HCT116 (cell line): ENCODE measurements around the gene NR2F2. TPM values are rescaled to one million over a fixed set of nuclear protein-coding genes. Genes with fewer than 3 reads are reported as not detected.

ENCODE experiments used
- ATAC-seq: fragments of 200-7000 bp; cut with Tn5 transposase; 2 replicates; pipeline ENCODE4 v1.9.1; 2020; ENCODE audit warnings: mild to moderate bottlenecking, moderate library complexity
- BruUV-seq: library from RNA; stranded (reverse); fragments of 400-500 nt; replicated peaks from 2 replicates; lab custom pipeline; 2021; lab: Mats Ljungman, UMichigan
- CTCF ChIA-PET: fragments of 300-600 bp; sonication (Branson Sonifier 250); formaldehyde crosslinking; loops from one replicate; lab custom pipeline; 2021; ENCODE audit warnings: antibody characterized with exemption; lab: Charles Lee
- POLR2A ChIA-PET: fragments of 300-600, 350-600 bp; sonication (Branson Sonifier 250); formaldehyde crosslinking; loops from one replicate; lab custom pipeline; 2021; ENCODE audit warnings: antibody characterized with exemption; lab: Charles Lee
- RAD21 ChIA-PET, 2 experiments: fragments of 300-600 bp; sonication (Branson Sonifier 250); formaldehyde crosslinking; loops; one replicate each; lab custom pipeline; 2023; ENCODE audit warnings: low total read pairs in 2 of 2; ENCODE audit not compliant: uncharacterized antibody in 2 of 2, unreplicated experiment in 2 of 2, low non-redundant PET in 1 of 2; lab: Charles Lee
- DNase-seq: peaks from one replicate; pipeline ENCODE4 v3.0.0-alpha.2; 2010; ENCODE audit warnings: low read depth, low spot score
- H2AFZ ChIP-seq: fragments of 200-600 bp; shearing (Covaris generic), sonication (generic); 2 replicates; pipeline ENCODE4 v1.6.1; 2017; ENCODE audit warnings: low read depth, mixed run types, mixed read lengths, antibody characterized with exemption, low read length; ENCODE audit not compliant: poor library complexity, severe bottlenecking
- H3K27ac ChIP-seq: 2 replicates; pipeline ENCODE4 v1.5.1; 2012; ENCODE audit warnings: low read depth, low read length
- H3K27me3 ChIP-seq: fragments of 200-600 bp; sonication (generic); 2 replicates; pipeline ENCODE4 v1.6.1; 2016; ENCODE audit warnings: mixed run types, low read length, mixed read lengths; ENCODE audit not compliant: insufficient read depth
- H3K36me3 ChIP-seq, 2 experiments: fragments of 200-500 bp in 1 of 2; fragments of 200-600 bp in 1 of 2; sonication (Bioruptor generic) in 1 of 2; sonication (generic) in 1 of 2; 2 replicates each; pipeline versions ENCODE4 v1.5.1 to v1.6.1; 2014 to 2016; ENCODE audit warnings: low read length in 2 of 2, inconsistent platforms in 1 of 2, mixed read lengths in 1 of 2, mixed run types in 1 of 2; ENCODE audit not compliant: insufficient read depth in 2 of 2, control insufficient read depth in 1 of 2
- H3K4me1 ChIP-seq, 2 experiments: fragments of 200-600 bp in 1 of 2; sonication (generic) in 1 of 2; 2 replicates each; pipeline versions ENCODE4 v1.5.1 to v1.6.1; 2012 to 2017; ENCODE audit warnings: low read length in 2 of 2, inconsistent platforms in 1 of 2, mild to moderate bottlenecking in 1 of 2, mixed read lengths in 1 of 2, mixed run types in 1 of 2, moderate library complexity in 1 of 2; ENCODE audit not compliant: insufficient read depth in 2 of 2, control insufficient read depth in 1 of 2
- H3K4me2 ChIP-seq: fragments of 200-600 bp; sonication (generic); 2 replicates; pipeline ENCODE4 v1.6.1; 2017; ENCODE audit warnings: mixed run types, low read length, mixed read lengths
- H3K4me3 ChIP-seq, 2 experiments: fragments of 200-600 bp in 1 of 2; sonication (generic) in 1 of 2; replicated peaks in 1 of 2; 2 replicates each; pipeline ENCODE4 v1.5.1; 2011 to 2016; ENCODE audit warnings: low read length in 2 of 2, control low read depth in 1 of 2, low read depth in 1 of 2, mild to moderate bottlenecking in 1 of 2, mixed read lengths in 1 of 2, mixed run types in 1 of 2
- H3K79me2 ChIP-seq: fragments of 200-600 bp; sonication (generic); 2 replicates; pipeline ENCODE4 v1.6.1; 2017; ENCODE audit warnings: mild to moderate bottlenecking, mixed run types, low read length, moderate library complexity, mixed read lengths; ENCODE audit not compliant: insufficient read depth
- H3K9ac ChIP-seq: fragments of 200-600 bp; sonication (generic); 2 replicates; pipeline ENCODE4 v1.6.1; 2016; ENCODE audit warnings: low read length, mixed read lengths
- H3K9me2 ChIP-seq: fragments of 200-600 bp; sonication (generic), shearing (Covaris generic); 2 replicates; pipeline ENCODE4 v1.6.1; 2017; ENCODE audit warnings: mixed run types, mild to moderate bottlenecking, moderate library complexity; ENCODE audit not compliant: insufficient read depth
- H3K9me3 ChIP-seq, 2 experiments: fragments of 200-500 bp in 1 of 2; fragments of 200-600 bp in 1 of 2; sonication (Bioruptor generic) in 1 of 2; sonication (generic) in 1 of 2; 2 replicates each; pipeline ENCODE4 v1.6.1; 2014 to 2017; ENCODE audit warnings: low read length in 2 of 2, mixed read lengths in 2 of 2, inconsistent platforms in 1 of 2, low read depth in 1 of 2, mild to moderate bottlenecking in 1 of 2, mixed run types in 1 of 2, moderate library complexity in 1 of 2; ENCODE audit not compliant: control insufficient read depth in 1 of 2, insufficient read depth in 1 of 2
- H4K20me1 ChIP-seq: fragments of 200-600 bp; sonication (generic), shearing (Covaris generic); 2 replicates; pipeline ENCODE4 v1.6.1; 2017; ENCODE audit warnings: mixed run types, mild to moderate bottlenecking, moderate library complexity; ENCODE audit not compliant: insufficient read depth
- CEBPB ChIP-seq: IDR thresholded peaks from 2 replicates; pipeline ENCODE4 v1.6.1; 2012; ENCODE audit warnings: low read depth
- EGR1 ChIP-seq: IDR thresholded peaks from 2 replicates; pipeline ENCODE4 v1.6.1; 2012; ENCODE audit warnings: low read depth
- EZH2 ChIP-seq: fragments of 200-600 bp; sonication (generic); IDR thresholded peaks from 2 replicates; pipeline ENCODE4 v1.6.1; 2017; ENCODE audit warnings: antibody characterized with exemption, mixed run types
- EZH2phosphoT487 ChIP-seq: fragments of 200-600 bp; IDR thresholded peaks from 2 replicates; pipeline ENCODE4 v1.6.1; 2018; ENCODE audit warnings: antibody characterized with exemption, borderline replicate concordance
- POLR2A ChIP-seq: IDR thresholded peaks from 2 replicates; pipeline ENCODE4 v1.7.0; 2011; ENCODE audit warnings: borderline replicate concordance; ENCODE audit not compliant: insufficient read depth, insufficient read length; ENCODE audit errors: extremely low read depth
- POLR2AphosphoS5 ChIP-seq: IDR thresholded peaks from 2 replicates; pipeline ENCODE4 v1.6.1; 2011; ENCODE audit warnings: mild to moderate bottlenecking, low read depth, low read length, moderate library complexity
- RAD21 ChIP-seq: IDR thresholded peaks from 2 replicates; pipeline ENCODE4 v1.6.1; 2012; ENCODE audit warnings: low read depth, mild to moderate bottlenecking
- SP1 ChIP-seq: IDR thresholded peaks from 2 replicates; pipeline ENCODE4 v1.6.1; 2012; ENCODE audit warnings: low read depth
- YY1 ChIP-seq: IDR thresholded peaks from 2 replicates; pipeline ENCODE4 v1.6.1; 2011; ENCODE audit warnings: low read length, low read depth, moderate library complexity, mild to moderate bottlenecking; ENCODE audit not compliant: insufficient replicate concordance; ENCODE audit errors: extremely low read depth
- ZNF274 ChIP-seq: fragments of 200-500 bp; sonication (Bioruptor generic); IDR thresholded peaks from 2 replicates; pipeline ENCODE4 v1.6.1; 2014; ENCODE audit warnings: mild to moderate bottlenecking, low read depth, low read length, inconsistent platforms
- intact Hi-C: fragments of 100-400 bp; cut with micrococcal nuclease; formaldehyde crosslinking; loops from 2 replicates; pipeline ENCODE4 v1.10.0; 2022
- total RNA-seq: library from RNA; stranded (reverse); gene quantifications from one replicate; pipeline ENCODE4 v1.2.1, GENCODE V29; 2021; ENCODE audit not compliant: unreplicated experiment
- TF ChIP-seq, protein P1 (sequence below): IDR thresholded peaks from 2 replicates; pipeline ENCODE4 v1.6.1; 2012
- TF ChIP-seq, protein P2 (sequence below): IDR thresholded peaks from 2 replicates; pipeline ENCODE4 v1.6.1; 2012
- TF ChIP-seq, protein P3 (sequence below): IDR thresholded peaks from 2 replicates; pipeline ENCODE4 v1.6.1; 2012; ENCODE audit warnings: low read depth

Gene NR2F2
- total RNA-seq, 1 experiment from 2014 or later = 61.4 TPM

DNA sequence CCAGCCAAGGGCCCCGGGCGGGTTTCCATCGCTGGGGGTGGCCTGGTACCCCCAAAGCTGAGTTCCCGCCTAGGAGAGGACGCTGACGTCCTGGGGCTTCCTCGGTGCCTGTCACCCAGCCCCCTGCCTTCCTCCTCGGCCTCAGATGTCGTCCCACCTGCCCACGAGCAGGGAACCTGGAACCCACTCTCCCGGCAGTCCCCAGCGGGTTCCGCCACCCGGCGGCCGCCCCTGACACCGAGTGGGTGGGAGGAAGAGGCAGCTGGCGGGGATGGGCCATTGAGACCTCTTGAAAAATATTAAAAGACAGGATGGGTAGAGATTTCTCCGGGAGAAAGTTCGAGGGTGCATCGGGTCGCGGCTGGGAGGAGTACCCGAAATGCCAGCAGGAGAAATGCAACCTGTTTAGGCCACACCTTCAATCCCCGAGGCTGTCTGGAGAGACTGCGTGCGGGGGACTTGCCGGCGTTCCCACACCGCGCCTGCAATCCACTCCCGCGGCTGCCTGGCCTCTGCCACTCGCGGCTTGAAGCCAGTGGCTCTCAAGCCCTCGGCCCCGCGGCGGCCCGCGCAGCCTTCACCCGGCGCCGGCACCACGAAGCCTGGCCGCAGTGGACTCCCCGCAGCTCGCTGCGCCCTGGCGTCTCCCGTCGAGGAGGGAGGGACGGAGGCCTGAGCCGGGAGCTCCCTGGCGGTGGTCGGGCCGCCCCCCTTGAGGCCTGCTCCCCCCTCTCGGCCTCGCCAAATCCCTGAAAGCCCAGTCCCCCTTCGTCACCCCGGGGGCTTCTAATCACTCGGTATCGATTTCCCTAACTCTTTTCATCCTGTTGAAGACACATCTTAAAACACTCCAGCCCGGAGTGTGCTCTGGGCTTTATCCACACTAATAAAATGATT lies 8.6 kb upstream of the NR2F2 start:
- Histone ChIP-seq H2AFZ (no peak overlapping the region), H3K27ac (no peak overlapping the region), H3K79me2 (peaks cover 38% of the 10 kb centered on the region), H3K4me2 (no peak overlapping the region), H3K4me3 (no peak overlapping the region), H3K27me3 (no peaks in the 10 kb centered on the region), H3K9me2 (no peaks in the 10 kb centered on the region), H3K4me1 (peaks cover 14 to 27% of the 10 kb centered on the region in 2 experiments; a peak in 3 of 4 replicates), H4K20me1 (no peaks in the 10 kb centered on the region), H3K9ac (no peak overlapping the region), H3K36me3 (no peaks in the 10 kb centered on the region), H3K9me3 (no peaks in the 10 kb centered on the region)
- no peak for ATAC-seq
- ChIA-PET POLR2A (interaction anchor here (1.6 kb wide), 1 partner anchor 8 kb away, joined by 3 read pairs; the partner anchor contains the start of gene NR2F2), CTCF (no interaction called here), RAD21 (no interaction called here)
- DNase-seq = no peak
- no TSS peak for BruUV-seq
- TF ChIP-seq, protein P1, sequence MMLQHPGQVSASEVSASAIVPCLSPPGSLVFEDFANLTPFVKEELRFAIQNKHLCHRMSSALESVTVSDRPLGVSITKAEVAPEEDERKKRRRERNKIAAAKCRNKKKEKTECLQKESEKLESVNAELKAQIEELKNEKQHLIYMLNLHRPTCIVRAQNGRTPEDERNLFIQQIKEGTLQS = no peak
- no peak for TF ChIP-seq RAD21
- TF ChIP-seq EGR1 = no peak
- no peak for TF ChIP-seq POLR2A
- TF ChIP-seq, protein P2, sequence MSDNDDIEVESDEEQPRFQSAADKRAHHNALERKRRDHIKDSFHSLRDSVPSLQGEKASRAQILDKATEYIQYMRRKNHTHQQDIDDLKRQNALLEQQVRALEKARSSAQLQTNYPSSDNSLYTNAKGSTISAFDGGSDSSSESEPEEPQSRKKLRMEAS = no peak
- no peak for TF ChIP-seq EZH2phosphoT487
- no peak for TF ChIP-seq YY1
- no peak for TF ChIP-seq ZNF274
- TF ChIP-seq, protein P3, sequence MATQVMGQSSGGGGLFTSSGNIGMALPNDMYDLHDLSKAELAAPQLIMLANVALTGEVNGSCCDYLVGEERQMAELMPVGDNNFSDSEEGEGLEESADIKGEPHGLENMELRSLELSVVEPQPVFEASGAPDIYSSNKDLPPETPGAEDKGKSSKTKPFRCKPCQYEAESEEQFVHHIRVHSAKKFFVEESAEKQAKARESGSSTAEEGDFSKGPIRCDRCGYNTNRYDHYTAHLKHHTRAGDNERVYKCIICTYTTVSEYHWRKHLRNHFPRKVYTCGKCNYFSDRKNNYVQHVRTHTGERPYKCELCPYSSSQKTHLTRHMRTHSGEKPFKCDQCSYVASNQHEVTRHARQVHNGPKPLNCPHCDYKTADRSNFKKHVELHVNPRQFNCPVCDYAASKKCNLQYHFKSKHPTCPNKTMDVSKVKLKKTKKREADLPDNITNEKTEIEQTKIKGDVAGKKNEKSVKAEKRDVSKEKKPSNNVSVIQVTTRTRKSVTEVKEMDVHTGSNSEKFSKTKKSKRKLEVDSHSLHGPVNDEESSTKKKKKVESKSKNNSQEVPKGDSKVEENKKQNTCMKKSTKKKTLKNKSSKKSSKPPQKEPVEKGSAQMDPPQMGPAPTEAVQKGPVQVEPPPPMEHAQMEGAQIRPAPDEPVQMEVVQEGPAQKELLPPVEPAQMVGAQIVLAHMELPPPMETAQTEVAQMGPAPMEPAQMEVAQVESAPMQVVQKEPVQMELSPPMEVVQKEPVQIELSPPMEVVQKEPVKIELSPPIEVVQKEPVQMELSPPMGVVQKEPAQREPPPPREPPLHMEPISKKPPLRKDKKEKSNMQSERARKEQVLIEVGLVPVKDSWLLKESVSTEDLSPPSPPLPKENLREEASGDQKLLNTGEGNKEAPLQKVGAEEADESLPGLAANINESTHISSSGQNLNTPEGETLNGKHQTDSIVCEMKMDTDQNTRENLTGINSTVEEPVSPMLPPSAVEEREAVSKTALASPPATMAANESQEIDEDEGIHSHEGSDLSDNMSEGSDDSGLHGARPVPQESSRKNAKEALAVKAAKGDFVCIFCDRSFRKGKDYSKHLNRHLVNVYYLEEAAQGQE = no peak
- no peak for TF ChIP-seq EZH2
- no peak for TF ChIP-seq SP1
- no peak for TF ChIP-seq CEBPB
- no peak for TF ChIP-seq POLR2AphosphoS5
- intact Hi-C loops = no loop called here
